Mucosa of stomach (tissue), 1 donor: ENCODE measurements around the gene GRIK5.

ENCODE experiments used
- H3K27me3 ChIP-seq: one replicate; pipeline ENCODE4 v1.7.0; 2013; ENCODE audit warnings: mild to moderate bottlenecking, low read length; ENCODE audit not compliant: control insufficient read depth, insufficient read depth
- H3K36me3 ChIP-seq: one replicate; pipeline ENCODE4 v1.7.0; 2013; ENCODE audit warnings: low read length; ENCODE audit not compliant: control insufficient read depth, insufficient read depth
- H3K4me1 ChIP-seq: one replicate; pipeline ENCODE4 v1.7.0; 2013; ENCODE audit warnings: mild to moderate bottlenecking, low read length; ENCODE audit not compliant: control insufficient read depth, insufficient read depth
- H3K4me3 ChIP-seq: one replicate; pipeline ENCODE4 v1.7.0; 2013; ENCODE audit warnings: low read length
- H3K9ac ChIP-seq: one replicate; pipeline ENCODE4 v1.7.0; 2013; ENCODE audit warnings: mild to moderate bottlenecking, low read length, moderate library complexity
- H3K9me3 ChIP-seq: one replicate; pipeline ENCODE4 v1.7.0; 2013; ENCODE audit warnings: mild to moderate bottlenecking, low read length, moderate library complexity; ENCODE audit not compliant: control insufficient read depth
- donor health status: Pancreatic carcinoma.

Gene GRIK5

GRCh38 chr19:41959056-41960053 is 110.7 kb downstream of the GRIK5 start, which contains the start of gene RABAC1:
RABAC1 (minus strand) TSS chr19:41959321; CDS start chr19:41959292, 29 bp downstream.
- H3K4me3 ChIP-seq, result peak within 1 kb of the TSS; percentile 81
- no peaks in the 10 kb centered on the region for H3K36me3 ChIP-seq
- no peaks in the 10 kb centered on the region for H3K9me3 ChIP-seq
- H3K9ac ChIP-seq, result peak within 1 kb of the TSS; percentile 92
- H3K27me3 ChIP-seq, result no peaks in the 10 kb centered on the region
- H3K4me1 ChIP-seq, result peaks cover 30% of the 10 kb centered on the region

DNA sequence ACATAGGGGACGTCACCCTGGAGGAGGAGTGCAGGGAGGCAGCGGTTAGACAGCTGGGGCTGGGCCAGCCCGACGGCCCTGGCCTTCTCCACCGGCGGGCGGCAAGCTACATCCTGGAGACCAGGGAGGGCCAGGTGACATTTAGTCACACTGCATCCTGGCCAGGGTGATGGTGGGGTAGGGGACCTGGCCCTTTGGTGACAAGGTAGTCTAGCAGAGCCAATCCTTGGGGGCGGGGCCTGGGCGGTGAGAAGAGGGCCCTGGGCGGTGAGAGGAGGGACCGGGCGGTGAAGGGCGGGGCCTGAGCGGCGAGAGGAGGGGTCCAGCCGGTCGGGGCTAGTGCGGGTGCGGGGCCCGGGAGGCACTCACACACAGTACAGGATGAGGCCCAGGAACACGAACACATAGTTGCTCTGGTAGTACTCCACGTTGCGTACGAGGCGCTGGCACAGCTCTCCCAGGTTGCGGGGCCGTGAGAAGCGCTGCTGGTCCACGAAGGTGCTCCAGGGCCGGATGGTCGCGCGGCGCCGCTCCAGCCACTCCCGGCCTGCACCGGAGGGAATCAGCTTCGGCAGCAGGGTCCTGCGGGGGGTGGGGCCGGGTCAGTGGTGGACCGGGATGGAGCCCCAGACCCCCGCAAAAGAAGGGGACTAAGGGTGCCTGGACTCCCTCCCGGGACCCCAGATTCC is 111.5 kb downstream of the GRIK5 start:
- H3K4me3 ChIP-seq, result peak overlapping the region; percentile 81
- H3K9ac ChIP-seq, result peak overlapping the region; percentile 92
- H3K9me3 ChIP-seq, result no peaks in the 10 kb centered on the region
- H3K4me1 ChIP-seq, result peaks cover 30% of the 10 kb centered on the region
- no peaks in the 10 kb centered on the region for H3K27me3 ChIP-seq
- H3K36me3 ChIP-seq, result no peaks in the 10 kb centered on the region

- no peaks in the 10 kb centered on the region for H3K9me3 ChIP-seq
- H3K4me1 ChIP-seq, result peaks cover 30% of the 10 kb centered on the region
- peak overlapping the region; percentile 81 for H3K4me3 ChIP-seq
- H3K36me3 ChIP-seq, result no peaks in the 10 kb centered on the region
- peak overlapping the region; percentile 92 for H3K9ac ChIP-seq
- H3K27me3 ChIP-seq, result no peaks in the 10 kb centered on the region
Observed at GRCh38 chr19:41957838-41958366, 112.1 kb downstream of the GRIK5 start.

DNA sequence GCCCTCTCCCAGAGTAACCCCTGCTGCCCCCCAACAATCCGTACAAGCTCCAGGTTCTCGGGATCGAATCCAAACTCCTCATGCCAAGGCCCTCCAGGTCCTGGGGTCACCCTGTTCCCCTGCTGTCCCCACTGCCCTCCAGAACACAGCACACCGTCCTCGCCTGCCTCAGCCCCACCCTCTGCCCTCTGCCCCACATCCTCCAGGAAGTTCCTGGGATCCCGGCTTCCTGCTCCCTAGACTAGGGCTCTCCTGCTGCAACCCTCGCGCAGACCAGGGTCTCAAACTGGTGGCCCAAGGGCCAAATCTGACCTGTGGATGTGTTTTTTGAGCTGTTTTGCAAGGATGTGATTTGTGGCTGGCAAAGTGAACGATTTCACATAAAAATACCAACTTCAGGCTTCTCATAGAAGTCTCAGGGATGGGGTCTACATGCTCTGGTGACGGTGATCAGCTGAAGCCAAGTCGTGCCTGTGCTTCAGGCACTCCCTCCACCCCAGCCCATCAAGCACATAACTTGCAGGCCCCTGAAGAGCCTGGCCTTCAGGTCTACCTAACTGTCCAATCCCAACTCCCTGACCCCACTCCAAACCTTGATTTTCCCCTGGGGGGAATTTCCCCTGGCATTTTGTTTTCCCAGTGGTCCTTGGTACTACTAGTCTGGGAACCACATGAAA is 112.7 kb downstream of the GRIK5 start:
- H3K4me3 ChIP-seq, result peak overlapping the region; percentile 81
- no peaks in the 10 kb centered on the region for H3K36me3 ChIP-seq
- H3K27me3 ChIP-seq, result no peaks in the 10 kb centered on the region
- H3K9ac ChIP-seq, result peak overlapping the region; percentile 11
- no peaks in the 10 kb centered on the region for H3K9me3 ChIP-seq
- peaks cover 30% of the 10 kb centered on the region for H3K4me1 ChIP-seq

DNA sequence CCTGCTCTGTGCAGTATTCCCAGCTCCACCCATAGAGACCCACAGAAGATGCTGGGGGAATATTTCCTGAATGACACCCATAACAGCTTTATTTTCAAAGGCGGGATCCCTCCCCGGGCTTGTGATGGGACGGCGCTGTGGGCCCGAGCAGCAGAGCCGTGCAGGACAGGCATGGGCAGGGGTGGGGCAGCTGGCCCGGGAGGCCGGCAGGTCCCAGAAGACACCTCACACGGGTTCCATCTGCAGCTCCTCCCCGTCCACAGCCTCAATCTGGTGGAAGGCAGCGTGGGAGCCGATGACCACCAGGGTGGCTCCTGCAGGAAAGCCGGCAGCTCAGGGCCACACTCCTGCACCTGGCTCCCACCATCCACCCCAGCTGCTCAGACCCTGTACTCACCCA is 113.4 kb downstream of the GRIK5 start:
- H3K36me3 ChIP-seq, result no peaks in the 10 kb centered on the region
- H3K9me3 ChIP-seq, result no peaks in the 10 kb centered on the region
- no peaks in the 10 kb centered on the region for H3K27me3 ChIP-seq
- peaks cover 32% of the 10 kb centered on the region for H3K4me1 ChIP-seq
- H3K9ac ChIP-seq, result no peak overlapping the region
- no peak overlapping the region for H3K4me3 ChIP-seq

- Histone ChIP-seq H3K27me3 (no peaks in the 10 kb centered on the region), H3K9ac (no peak overlapping the region), H3K9me3 (no peaks in the 10 kb centered on the region)
Observed at GRCh38 chr19:41955521-41955920, 114.5 kb downstream of the GRIK5 start.

GRCh38 chr19:41951686-41952172 is 118.3 kb downstream of the GRIK5 start:
- no peak overlapping the region for H3K4me3 ChIP-seq
- no peak overlapping the region for H3K9ac ChIP-seq
- no peaks in the 10 kb centered on the region for H3K27me3 ChIP-seq
- H3K36me3 ChIP-seq, result no peaks in the 10 kb centered on the region
- H3K4me1 ChIP-seq, result peaks cover 18% of the 10 kb centered on the region
- H3K9me3 ChIP-seq, result no peaks in the 10 kb centered on the region

More at GRCh38 chr19:41955521-41955920, 114.5 kb downstream of the GRIK5 start:
- Histone ChIP-seq H3K4me1 (peaks cover 35% of the 10 kb centered on the region), H3K4me3 (no peak overlapping the region), H3K36me3 (no peaks in the 10 kb centered on the region)
